ENCODE results near the gene TAF4. TPM values are rescaled to one million over a fixed set of nuclear protein-coding genes. Genes with fewer than 3 reads are reported as not detected.

Gene TAF4
- total RNA-seq, 1 experiment from 2014 or later = 94.9 TPM

GRCh38 chr20:62052842-62053464 lies 12.7 kb downstream of the TAF4 start:
- intact Hi-C loops (cut with micrococcal nuclease; ENCODE audit: unreplicated experiment) = no loop called here
- Histone ChIP-seq H3K4me3 (ENCODE audit: low read depth, low read length) (no peak overlapping the region), H3K27me3 (replicated peaks; ENCODE audit: control insufficient read depth, insufficient read depth, low read length) (no peaks in the 10 kb centered on the region), H3K4me1 (no peaks in the 10 kb centered on the region), H3K9me3 (no peaks in the 10 kb centered on the region), H3K36me3 (ENCODE audit: control insufficient read depth, insufficient read depth, low read length) (peaks cover 2% of the 10 kb centered on the region; the same call in 1 of the 2 replicates)
- BruUV-seq (replicated peaks) = no TSS peak
- CTCF ChIA-PET = no interaction called here
- Mint-ChIP-seq H3K36me3 (ENCODE audit: insufficient read depth, unreplicated experiment) (peaks cover 23% of the 10 kb centered on the region), H3K27me3 (ENCODE audit: insufficient read depth, unreplicated experiment) (no peaks in the 10 kb centered on the region), H3K9me3 (ENCODE audit: unreplicated experiment) (no peaks in the 10 kb centered on the region), H3K4me1 (ENCODE audit: low read depth, unreplicated experiment) (no peaks in the 10 kb centered on the region), H3K27ac (ENCODE audit: unreplicated experiment) (no peak overlapping the region), H3K4me3 (ENCODE audit: unreplicated experiment) (no peak overlapping the region)
- TF ChIP-seq CTCF (IDR thresholded peaks at IDR 0.05; ENCODE audit: insufficient read depth in 1 of 2, low read depth in 1 of 2, low read length in 1 of 2, severe bottlenecking in 1 of 2, unreplicated experiment in 1 of 2) = no peak
- POLR2A ChIA-PET = no interaction called here
- DNase-seq = peak in 1 of 2 experiments; percentile 44

- Histone ChIP-seq H3K4me3 (ENCODE audit: low read depth, low read length) (no peak overlapping the region), H3K4me1 (no peaks in the 10 kb centered on the region), H3K36me3 (ENCODE audit: control insufficient read depth, insufficient read depth, low read length) (peaks cover 2% of the 10 kb centered on the region; the same call in 1 of the 2 replicates), H3K9me3 (no peaks in the 10 kb centered on the region), H3K27me3 (replicated peaks; ENCODE audit: control insufficient read depth, insufficient read depth, low read length) (no peaks in the 10 kb centered on the region)
- no peak for DNase-seq
- Mint-ChIP-seq H3K27me3 (ENCODE audit: insufficient read depth, unreplicated experiment) (no peaks in the 10 kb centered on the region), H3K4me3 (ENCODE audit: unreplicated experiment) (no peak overlapping the region), H3K27ac (ENCODE audit: unreplicated experiment) (no peak overlapping the region), H3K4me1 (ENCODE audit: low read depth, unreplicated experiment) (no peaks in the 10 kb centered on the region), H3K9me3 (ENCODE audit: unreplicated experiment) (no peaks in the 10 kb centered on the region), H3K36me3 (ENCODE audit: insufficient read depth, unreplicated experiment) (peaks cover 23% of the 10 kb centered on the region)
- ChIA-PET POLR2A (no interaction called here), CTCF (no interaction called here)
- no TSS peak for BruUV-seq (replicated peaks)
- intact Hi-C loops (cut with micrococcal nuclease; ENCODE audit: unreplicated experiment) = no loop called here
- no peak for TF ChIP-seq CTCF (IDR thresholded peaks at IDR 0.05; ENCODE audit: insufficient read depth in 1 of 2, low read depth in 1 of 2, low read length in 1 of 2, severe bottlenecking in 1 of 2, unreplicated experiment in 1 of 2)
Measured at GRCh38 chr20:62052336-62052841, 13.3 kb downstream of the TAF4 start.

GRCh38 chr20:62051546-62052255 lies 14.0 kb downstream of the TAF4 start:
- Histone ChIP-seq H3K9me3 (no peaks in the 10 kb centered on the region), H3K36me3 (ENCODE audit: control insufficient read depth, insufficient read depth, low read length) (peaks cover 2% of the 10 kb centered on the region; the same call in 1 of the 2 replicates), H3K4me3 (ENCODE audit: low read depth, low read length) (no peak overlapping the region), H3K4me1 (no peaks in the 10 kb centered on the region), H3K27me3 (replicated peaks; ENCODE audit: control insufficient read depth, insufficient read depth, low read length) (no peaks in the 10 kb centered on the region)
- Mint-ChIP-seq H3K27me3 (ENCODE audit: insufficient read depth, unreplicated experiment) (no peaks in the 10 kb centered on the region), H3K4me3 (ENCODE audit: unreplicated experiment) (no peak overlapping the region), H3K4me1 (ENCODE audit: low read depth, unreplicated experiment) (no peaks in the 10 kb centered on the region), H3K27ac (ENCODE audit: unreplicated experiment) (no peak overlapping the region), H3K9me3 (ENCODE audit: unreplicated experiment) (no peaks in the 10 kb centered on the region), H3K36me3 (ENCODE audit: insufficient read depth, unreplicated experiment) (peaks cover 23% of the 10 kb centered on the region)
- ChIA-PET CTCF (no interaction called here), POLR2A (no interaction called here)
- no TSS peak for BruUV-seq (replicated peaks)
- DNase-seq = peak in 1 of 2 experiments; percentile 41
- intact Hi-C loops (cut with micrococcal nuclease; ENCODE audit: unreplicated experiment) = no loop called here
- TF ChIP-seq CTCF (IDR thresholded peaks at IDR 0.05; ENCODE audit: insufficient read depth in 1 of 2, low read depth in 1 of 2, low read length in 1 of 2, severe bottlenecking in 1 of 2, unreplicated experiment in 1 of 2) = no peak
